ENCODE data around the gene CHD6. TPM values are rescaled to one million over a fixed set of nuclear protein-coding genes. Genes with fewer than 3 reads are reported as not detected.

CHD6 gene
- total and polyA plus RNA-seq, 11 donors = 6.5 to 52.8 (median 38.9) TPM

DNA sequence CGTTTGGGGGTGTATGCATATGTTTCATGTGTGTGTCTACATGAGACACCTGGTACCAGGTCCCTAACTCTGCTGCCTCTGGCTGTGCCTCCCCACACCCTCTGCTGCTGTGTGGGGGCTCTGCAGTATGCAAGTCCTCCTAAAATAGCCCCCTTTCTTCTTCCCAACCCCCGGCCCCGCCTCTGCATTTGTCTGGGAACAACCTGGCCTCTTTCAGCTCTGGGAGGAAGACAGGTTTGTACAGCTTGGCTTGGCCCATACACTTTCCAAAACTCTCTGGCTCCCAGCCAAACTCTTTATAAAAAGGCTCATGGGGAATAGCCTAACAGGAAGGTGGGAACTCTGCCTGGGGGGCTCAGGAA is 224.5 kb downstream of the CHD6 start:
- 64 to 73% (median 67%) methylated on average over 3 of the region's 3 CpGs for WGBS, 4 donors
- Histone ChIP-seq H3K27me3 (no peaks in the 10 kb centered on the region), H3K4me1 (peaks cover 0 to 65% (median 26%) of the 10 kb centered on the region in 12 donors), H3K4me3 (no peak overlapping the region), H3K36me3 (no peaks in the 10 kb centered on the region), H3K27ac (peak overlapping the region in 10 of 12 donors; percentile 18 to 82 (median 53)), H3K9me3 (no peaks in the 10 kb centered on the region)
- ATAC-seq (peak in 1 of 4 donors; percentile 6), DNase-seq (peak in 1 of 5 donors; percentile 30)
- intact Hi-C loops (cut with DNase I) = loop anchor here in 2 of 10 donors (5.0 to 10.0 kb wide), 2 partner anchors 36 to 149 kb away; no protein-coding TSS in a partner anchor
- no peak for TF ChIP-seq CTCF (IDR thresholded peaks at IDR 0.05)
- TF ChIP-seq POLR2A (IDR thresholded peaks at IDR 0.05) = no peak

DNA sequence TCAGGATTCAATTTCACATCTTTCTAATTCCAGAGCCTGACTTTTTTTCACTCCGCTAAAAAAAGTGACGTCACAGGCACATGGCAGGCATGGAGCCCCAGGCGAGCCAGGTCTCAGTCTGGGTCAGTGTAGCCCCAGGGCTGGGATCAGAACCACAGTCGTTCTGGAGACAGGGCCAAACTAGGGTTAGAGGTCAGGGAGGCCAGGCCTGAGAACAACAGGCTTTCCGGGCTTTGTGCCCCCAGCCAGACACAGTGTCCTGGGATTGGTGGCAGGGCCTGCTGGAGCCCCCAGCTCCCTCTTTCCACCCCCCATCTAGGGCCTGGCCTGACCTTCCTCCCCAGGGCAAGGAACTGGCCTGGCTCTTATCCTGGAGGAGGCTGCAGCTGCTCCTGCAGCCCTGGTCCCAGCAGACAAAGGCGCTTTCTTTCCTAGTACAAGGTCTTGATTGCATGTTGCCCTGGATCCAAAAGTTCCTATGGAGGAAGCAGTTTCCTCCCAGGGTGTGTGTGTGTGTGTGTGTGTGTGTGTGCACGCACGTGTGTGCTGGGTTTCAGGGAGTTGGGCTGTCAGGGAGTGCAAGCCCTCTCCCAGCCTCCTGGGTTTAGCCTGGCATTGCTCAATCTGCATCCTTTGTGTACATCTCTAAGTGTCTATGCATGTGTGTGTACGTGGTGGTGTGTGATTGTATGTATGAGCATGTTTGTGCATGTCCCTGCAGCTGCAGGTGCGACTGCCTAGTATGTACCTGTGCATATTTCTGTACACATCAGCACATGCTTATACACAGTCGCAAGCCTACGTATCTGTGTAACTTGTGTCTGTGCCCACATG is 225.1 kb downstream of the CHD6 start:
- intact Hi-C loops (cut with DNase I) = loop anchor here in 2 of 10 donors (5.0 to 10.0 kb wide), 2 partner anchors 36 to 148 kb away; no protein-coding TSS in a partner anchor
- TF ChIP-seq CTCF (IDR thresholded peaks at IDR 0.05) (no peak), POLR2A (IDR thresholded peaks at IDR 0.05) (no peak)
- Histone ChIP-seq H3K27ac (peak overlapping the region in 11 of 12 donors; percentile 14 to 85 (median 52)), H3K9me3 (no peaks in the 10 kb centered on the region), H3K36me3 (no peaks in the 10 kb centered on the region), H3K4me3 (no peak overlapping the region), H3K4me1 (peaks cover 0 to 59% (median 25%) of the 10 kb centered on the region in 12 donors), H3K27me3 (no peaks in the 10 kb centered on the region)
- peak; percentile 67 to 92 (median 85) for DNase-seq
- peak; percentile 77 to 90 (median 82) for ATAC-seq
- WGBS, 4 donors = 51 to 71% (median 61%) methylated on average over 9 to 12 of the region's 12 CpGs

- peak in 1 of 5 donors; percentile 52 for DNase-seq
- no peaks in the 10 kb centered on the region for H3K36me3 ChIP-seq
- H3K4me1 ChIP-seq = peaks cover 0 to 60% (median 30%) of the 10 kb centered on the region in 12 donors
- no peak for ATAC-seq
- no peaks in the 10 kb centered on the region for H3K27me3 ChIP-seq
- intact Hi-C loops (cut with DNase I) = loop anchor here in 2 of 10 donors (5.0 to 10.0 kb wide), 2 partner anchors 35 to 147 kb away; no protein-coding TSS in a partner anchor
- H3K9me3 ChIP-seq = no peaks in the 10 kb centered on the region
- peak overlapping the region in 11 of 12 donors; percentile 14 to 85 (median 52) for H3K27ac ChIP-seq
- no peak overlapping the region for H3K4me3 ChIP-seq
- TF ChIP-seq POLR2A (IDR thresholded peaks at IDR 0.05) (no peak), CTCF (IDR thresholded peaks at IDR 0.05) (no peak)
- WGBS, 4 donors = 83 to 95% (median 92%) methylated on average over 1 of the region's 1 CpG
These were observed 225.9 kb downstream of the CHD6 start for GRCh38 chr20:41392295-41392694.

GRCh38 chr20:41391587-41392001 is 226.6 kb downstream of the CHD6 start:
- intact Hi-C loops (cut with DNase I) = loop anchor here in 2 of 10 donors (5.0 to 10.0 kb wide), 2 partner anchors 34 to 147 kb away; no protein-coding TSS in a partner anchor
- WGBS, 4 donors = 64 to 83% (median 71%) methylated on average over 10 of the region's 10 CpGs
- Histone ChIP-seq H3K27ac (peak overlapping the region in 7 of 12 donors; percentile 42 to 85 (median 70)), H3K27me3 (no peaks in the 10 kb centered on the region), H3K4me3 (no peak overlapping the region), H3K4me1 (peaks cover 0 to 64% (median 35%) of the 10 kb centered on the region in 12 donors), H3K9me3 (no peaks in the 10 kb centered on the region), H3K36me3 (no peaks in the 10 kb centered on the region)
- no peak for TF ChIP-seq CTCF (IDR thresholded peaks at IDR 0.05)
- no peak for TF ChIP-seq POLR2A (IDR thresholded peaks at IDR 0.05)
- no peak for DNase-seq
- ATAC-seq = no peak

Measured in heart left ventricle (tissue), 16 donors.